Esophagus muscularis mucosa (tissue), 4 donors: Measurements from ENCODE around the gene ADAMTS14.

Experiments used
- CTCF ChIP-seq, 3 experiments: fragments of 200-600 bp in 2 of 3; fragments of 450-650 bp in 1 of 3; sonication (generic) in 2 of 3; IDR thresholded peaks; one replicate each; pipeline ENCODE4 v1.5.1; 2017 to 2019; ENCODE audit warnings: antibody characterized with exemption in 3 of 3, mild to moderate bottlenecking in 2 of 3, moderate library complexity in 1 of 3
- EP300 ChIP-seq: sonication (generic); formaldehyde crosslinking; IDR thresholded peaks from one replicate; pipeline ENCODE4 v1.6.1; 2017; ENCODE audit warnings: antibody characterized with exemption
- POLR2A ChIP-seq: fragments of 450-650 bp; IDR thresholded peaks from one replicate; pipeline ENCODE4 v1.6.1; 2017; ENCODE audit warnings: antibody characterized with exemption, moderate library complexity, mild to moderate bottlenecking, low read depth

DNA sequence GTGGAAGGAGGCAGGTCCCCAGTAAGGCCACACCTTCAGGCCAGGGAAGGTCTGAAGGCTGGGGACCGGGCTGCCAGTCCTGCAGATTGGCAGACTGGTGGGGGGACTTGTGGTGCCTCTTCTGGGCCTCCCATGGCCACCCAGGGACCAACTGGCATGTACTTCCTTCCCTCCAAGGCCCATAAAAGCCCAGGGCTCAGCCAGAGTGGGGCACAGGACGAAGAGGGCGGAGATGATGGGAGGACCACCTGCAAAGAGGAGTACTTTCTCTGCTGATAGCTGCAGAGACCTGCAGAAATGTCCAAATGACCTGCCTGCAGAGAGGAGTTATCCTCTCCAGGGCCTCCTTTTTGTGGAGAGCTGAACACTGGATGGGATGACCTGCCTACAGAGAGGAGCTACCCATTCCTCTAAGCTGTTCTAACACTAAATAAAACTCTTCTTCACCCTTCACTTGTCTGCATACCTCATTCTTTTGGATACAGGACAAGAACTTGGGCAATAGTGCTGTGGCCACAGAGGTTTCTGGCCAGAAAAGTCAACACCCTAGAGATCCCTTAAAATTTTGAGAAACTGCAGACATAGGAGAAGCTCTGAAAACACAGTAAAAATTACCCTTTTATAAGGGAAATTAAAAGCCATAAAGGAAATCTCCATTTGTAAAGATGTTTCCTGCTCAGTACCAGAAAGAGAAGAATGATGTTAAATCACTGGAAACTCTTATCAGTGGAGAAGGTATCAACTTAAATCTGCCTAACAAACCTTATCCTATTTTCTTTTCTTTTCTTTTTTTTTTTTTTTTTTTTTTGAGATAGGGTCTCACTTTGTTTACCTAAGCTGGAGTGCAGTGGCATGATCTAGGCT lies 49.1 kb upstream of the ADAMTS14 start:
- TF ChIP-seq CTCF (IDR thresholded peaks at IDR 0.05) = no peak
- TF ChIP-seq EP300 = no peak
- no peak for TF ChIP-seq POLR2A
